NCI-H187 (cell line): ENCODE data around the gene COL24A1.
"Not testable (repeated sequence)": the region's sequence is repeated elsewhere in the genome, so short reads cannot be mapped to it uniquely, and the experiment has no call there.

Source experiments
- DNase-seq, 2 experiments: peaks; one replicate each; lab custom pipeline; 2025; lab: John Stamatoyannopoulos, UW

Gene COL24A1

DNA sequence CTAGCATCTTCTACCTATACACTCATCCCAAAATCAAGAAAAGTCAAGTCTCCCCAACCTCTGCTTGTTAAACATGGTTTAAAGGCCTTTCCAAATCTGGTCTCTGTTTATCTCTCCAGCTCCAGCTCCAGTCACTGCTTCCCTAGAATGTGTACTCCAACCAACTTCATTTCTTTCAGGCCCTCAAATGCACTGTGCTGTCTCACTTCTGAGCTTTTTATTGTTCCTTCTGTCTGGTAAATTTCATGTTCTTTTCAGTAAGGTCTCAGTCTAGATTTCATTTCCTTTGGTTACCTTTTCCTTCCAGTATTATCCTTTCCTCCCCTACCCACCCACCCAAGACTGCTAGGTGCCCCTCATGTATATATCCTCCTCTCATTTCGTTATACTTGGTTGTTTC lies 3.7 kb downstream of the COL24A1 start:
- no peak for DNase-seq

- no peak for DNase-seq
Measured at GRCh38 chr1:86151427-86151826, 5.1 kb downstream of the COL24A1 start.

- no peak for DNase-seq
Measured at GRCh38 chr1:86150553-86151055, 6.0 kb downstream of the COL24A1 start.

DNA sequence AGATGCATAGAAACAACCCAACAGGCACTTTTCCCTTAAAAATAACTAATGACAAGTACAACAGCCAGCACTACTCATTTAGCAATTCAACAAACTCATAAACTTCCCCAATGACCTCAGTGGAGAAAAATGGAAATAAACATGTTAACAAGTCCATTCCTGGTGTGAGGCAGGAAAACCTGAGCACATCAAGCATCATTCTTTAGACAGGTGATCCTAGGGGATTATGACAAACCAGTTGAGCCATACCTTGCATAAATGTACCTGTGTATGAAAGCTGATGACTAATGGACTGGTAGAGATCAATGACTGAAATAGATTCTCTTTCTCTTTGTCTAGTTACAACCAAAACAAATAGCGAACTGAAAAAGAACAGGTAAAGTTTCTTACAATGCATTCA lies 7.0 kb downstream of the COL24A1 start:
- DNase-seq: no peak

GRCh38 chr1:86147755-86148154 lies 8.8 kb downstream of the COL24A1 start:
- no peak for DNase-seq

DNA sequence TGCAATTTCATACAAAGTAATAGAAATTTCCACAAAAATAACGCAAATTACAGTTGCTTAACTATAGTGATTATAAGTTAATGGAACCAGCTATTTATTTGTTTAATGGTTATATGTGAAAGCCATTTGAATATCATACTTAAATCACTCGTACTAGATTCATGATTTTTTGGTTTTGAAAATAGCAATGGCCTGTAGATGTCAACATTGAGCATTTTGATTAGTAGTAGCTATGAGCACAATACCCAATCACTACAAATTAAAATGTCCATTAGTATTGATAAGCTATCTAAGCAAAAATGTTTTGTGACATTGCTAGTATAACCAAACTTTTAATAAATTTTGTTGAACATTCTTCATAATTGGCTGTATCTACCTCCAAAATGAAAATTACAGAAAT lies 10.0 kb downstream of the COL24A1 start:
- no peak for DNase-seq

DNA sequence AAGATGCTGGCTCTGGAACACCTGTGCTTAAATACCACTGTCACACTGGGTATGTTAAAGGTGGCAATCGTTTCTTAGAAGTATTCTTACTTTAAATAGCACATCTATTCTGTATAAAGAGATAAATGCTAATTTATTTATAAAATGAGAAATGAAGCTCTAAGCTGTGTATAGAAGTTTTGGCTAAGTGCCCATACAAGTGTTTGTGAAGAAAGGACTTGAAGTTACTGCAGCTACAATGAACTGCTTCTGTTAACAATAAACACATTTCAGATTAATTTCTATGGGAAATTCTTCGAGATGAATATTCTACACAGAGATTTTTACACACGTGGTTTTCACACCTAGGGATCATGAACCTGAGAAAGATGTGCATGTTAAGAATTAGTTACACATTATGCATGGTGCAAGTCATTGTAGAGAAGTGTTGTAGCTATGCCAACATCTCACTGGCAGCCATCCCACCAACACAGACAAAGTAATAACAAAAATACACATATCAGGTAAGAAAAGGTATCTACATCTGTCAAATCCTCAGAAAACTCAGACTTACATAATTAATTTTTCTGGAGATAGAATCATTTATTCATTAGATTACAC lies 16.2 kb downstream of the COL24A1 start:
- DNase-seq: no peak

GRCh38 chr1:86138746-86139145 lies 17.8 kb downstream of the COL24A1 start:
- DNase-seq: no peak

GRCh38 chr1:86137436-86137835 lies 19.1 kb downstream of the COL24A1 start:
- DNase-seq: no peak

GRCh38 chr1:86119214-86119764 lies 37.3 kb downstream of the COL24A1 start:
- DNase-seq: no peak

- DNase-seq: no peak
Measured at GRCh38 chr1:86114816-86115400, 41.7 kb downstream of the COL24A1 start.

GRCh38 chr1:86114236-86114635 lies 42.3 kb downstream of the COL24A1 start:
- DNase-seq: no peak

DNA sequence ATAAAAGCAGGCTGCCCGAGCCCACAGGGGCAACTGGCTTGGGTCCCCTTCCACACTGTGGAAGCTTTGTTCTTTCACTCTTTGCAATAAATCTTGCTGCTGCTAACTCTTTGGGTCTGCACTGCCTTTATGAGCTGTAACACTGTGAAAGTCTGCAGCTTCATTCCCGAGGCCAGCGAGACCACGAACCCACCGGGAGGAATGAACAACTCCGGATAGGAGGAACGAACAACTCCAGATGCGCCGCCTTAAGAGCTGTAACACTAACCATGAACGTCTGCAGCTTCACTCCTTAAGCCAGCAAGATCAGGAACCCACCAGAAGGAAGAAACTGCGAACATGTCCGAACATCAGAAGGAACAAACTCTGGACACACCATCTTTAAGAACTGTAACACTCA lies 45.0 kb downstream of the COL24A1 start:
- not testable (repeated sequence) for DNase-seq

DNA sequence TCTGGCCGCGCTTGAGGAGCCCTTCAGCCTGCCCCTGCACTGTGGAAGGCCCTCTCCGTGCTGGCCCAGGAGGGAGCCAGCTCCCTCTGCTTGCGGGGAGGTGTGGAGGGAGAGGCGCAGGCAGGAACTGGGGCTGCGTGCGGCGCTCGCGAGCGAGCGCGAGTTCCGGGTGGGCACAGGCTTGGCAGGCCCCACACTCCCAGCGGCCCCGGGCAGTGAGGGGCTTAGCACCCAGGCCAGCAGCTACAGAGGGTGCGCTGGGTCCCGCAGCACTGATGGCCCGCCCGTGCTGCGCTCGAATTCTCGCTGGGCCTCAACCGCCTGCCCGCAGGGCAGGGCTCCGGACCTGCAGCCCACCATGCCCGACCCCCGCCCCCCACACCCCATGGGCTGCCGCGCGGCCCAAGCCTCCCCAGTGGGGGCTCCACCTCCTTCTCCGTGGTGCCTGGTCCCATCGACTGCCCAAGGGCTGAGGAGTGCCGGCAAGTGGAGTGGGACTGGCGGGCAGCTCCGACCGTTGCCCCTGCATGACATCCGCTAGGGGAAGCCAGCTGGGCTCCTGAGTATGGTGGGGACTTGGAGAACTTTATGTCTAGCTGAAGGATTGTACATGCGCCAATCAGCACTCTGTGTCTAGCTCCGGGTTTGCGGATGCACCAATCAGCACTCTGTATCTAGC lies 46.0 kb downstream of the COL24A1 start:
- DNase-seq: no peak

- DNase-seq: no peak
Measured at GRCh38 chr1:86105533-86105866, 51.1 kb downstream of the COL24A1 start.

DNA sequence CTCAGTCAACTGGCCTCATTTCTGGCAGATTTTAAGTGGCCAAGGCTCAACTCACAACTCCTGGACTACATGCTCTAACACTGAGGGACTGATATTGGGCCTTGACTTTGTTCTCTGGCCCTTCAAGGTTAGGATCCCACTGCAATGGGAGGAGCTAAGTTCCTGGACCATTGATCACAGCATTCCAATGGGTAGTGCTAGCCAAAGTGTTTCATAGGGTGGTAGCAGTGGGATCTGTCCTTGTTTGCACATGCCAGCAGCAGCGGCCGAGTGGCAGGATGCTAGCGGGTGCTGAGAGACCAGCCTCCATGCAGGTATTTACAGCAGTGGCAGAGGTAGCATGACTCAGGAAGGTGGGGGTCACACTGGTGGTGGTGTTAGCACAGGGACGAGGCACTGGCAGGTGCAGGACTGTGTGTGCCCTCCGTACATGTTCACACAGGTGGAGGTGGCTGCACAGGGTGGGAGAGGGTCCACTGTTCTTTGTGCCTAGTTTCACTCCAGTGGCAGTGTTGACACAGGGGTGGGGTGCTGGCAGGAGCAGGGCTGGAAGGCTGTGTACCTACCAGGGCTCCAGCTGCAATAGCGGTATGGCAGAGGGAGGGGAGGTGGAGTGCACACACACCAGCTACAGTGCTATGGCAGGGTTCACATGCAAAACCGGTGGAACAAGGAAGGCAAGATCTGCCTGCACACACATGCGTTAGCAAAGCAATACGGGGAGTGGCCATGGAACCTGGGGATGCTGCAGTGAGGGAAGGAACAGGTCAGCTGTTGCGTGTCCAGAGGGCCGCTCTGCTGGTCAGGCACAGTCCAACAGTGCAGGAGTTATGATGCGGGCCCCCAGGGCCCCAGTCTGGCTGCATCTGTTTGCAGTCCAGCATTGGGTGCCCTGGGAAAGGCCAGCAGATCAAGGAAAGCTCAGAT lies 51.7 kb downstream of the COL24A1 start:
- no peak for DNase-seq

DNA sequence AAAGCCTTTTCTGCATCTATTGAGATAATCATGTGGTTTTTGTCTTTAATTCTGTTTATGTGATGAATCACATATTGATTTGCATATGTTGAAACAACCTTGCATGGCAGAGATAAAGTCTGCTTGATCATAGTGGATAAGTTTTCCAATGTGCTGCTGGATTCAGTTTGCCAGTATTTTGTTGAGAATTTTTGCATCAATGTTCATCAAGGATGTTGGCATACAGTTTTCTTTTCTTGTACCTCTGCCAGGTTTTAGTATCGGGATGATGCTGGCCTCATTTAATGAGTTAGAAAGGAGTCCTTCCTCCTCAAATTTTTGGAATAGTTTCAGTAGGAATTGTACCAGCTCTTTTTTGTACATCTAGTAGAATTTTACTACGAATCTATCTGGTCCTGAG lies 55.0 kb downstream of the COL24A1 start:
- DNase-seq: no peak

GRCh38 chr1:86100401-86100800 lies 56.2 kb downstream of the COL24A1 start:
- no peak for DNase-seq

DNA sequence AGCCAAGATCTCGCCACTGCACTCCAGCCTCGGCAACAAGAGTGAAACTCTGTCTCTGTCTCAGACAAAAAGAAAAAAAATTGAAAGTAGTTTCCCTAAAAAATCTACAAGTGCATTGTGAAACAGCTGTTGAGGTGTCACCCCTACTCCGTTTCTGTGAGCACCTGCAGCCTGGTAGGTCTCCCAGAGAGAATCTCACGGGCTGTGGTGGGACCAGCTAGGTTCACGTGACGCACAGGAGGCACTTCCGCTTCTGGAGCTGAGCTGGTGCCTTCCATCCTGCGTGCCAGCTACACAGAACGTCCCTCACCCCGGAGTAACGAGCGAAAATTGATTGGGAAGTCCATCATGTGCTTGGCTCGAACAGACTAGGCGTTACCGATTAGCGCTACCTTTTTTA lies 66.8 kb downstream of the COL24A1 start:
- DNase-seq: no peak

GRCh38 chr1:86085741-86086409 lies 70.7 kb downstream of the COL24A1 start:
- DNase-seq: no peak

- no peak for DNase-seq
Measured at GRCh38 chr1:86084998-86085397, 71.6 kb downstream of the COL24A1 start.

- no peak for DNase-seq
Measured at GRCh38 chr1:86082183-86082582, 74.4 kb downstream of the COL24A1 start.
